SIG-M5 treated with dmso at 0.1 percent for 504 hours (cell line): ENCODE results near the gene SMG7.
A peak's percentile ranks its signal among the peaks of the same experiment; 100 is the strongest.

Source experiments
- DNase-seq: peaks from one replicate; lab custom pipeline; 2025; ENCODE audit not compliant: unreplicated experiment; lab: John Stamatoyannopoulos, UW

SMG7 gene

DNA sequence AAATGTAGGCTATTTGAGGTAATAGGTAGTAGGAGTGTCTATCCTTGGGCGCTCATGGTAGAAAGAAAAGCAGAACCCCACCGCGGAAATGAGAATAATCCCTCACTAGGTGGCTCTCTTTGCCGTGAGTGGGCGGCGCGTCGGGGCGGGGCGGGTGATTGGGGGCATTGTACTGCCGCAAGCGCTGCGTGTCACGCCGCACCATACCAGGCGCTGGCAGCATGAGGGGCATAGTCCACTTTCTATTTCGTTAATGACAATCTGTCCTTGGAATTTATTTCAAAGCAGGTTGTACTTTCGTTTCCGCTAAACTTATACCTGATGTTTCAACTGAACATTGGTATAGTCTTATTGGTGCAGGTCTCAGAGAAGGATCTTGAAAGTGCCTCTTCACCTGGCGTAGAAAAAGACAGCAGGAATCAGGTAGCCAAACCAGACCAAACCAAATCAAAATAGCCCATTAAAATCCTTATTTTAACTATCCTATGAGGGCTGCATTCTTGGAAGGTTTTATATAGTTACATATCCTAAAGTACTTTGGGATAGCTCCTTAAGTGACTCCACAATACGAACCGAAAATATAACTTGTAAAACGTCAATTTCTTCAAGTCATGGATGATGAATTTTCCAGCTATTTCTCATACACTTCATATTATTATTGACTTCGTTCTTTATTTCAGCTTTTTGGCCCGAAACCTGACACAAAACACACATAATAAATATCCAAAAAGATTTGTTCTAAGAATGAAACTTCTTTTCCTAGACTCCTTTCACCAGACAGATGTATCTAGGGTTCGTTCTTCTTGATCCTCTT is 1.9 kb upstream of the SMG7 start:
- DNase-seq: peak; percentile 94

GRCh38 chr1:183470961-183471742 is 1.1 kb upstream of the SMG7 start:
- peak; percentile 81 for DNase-seq

DNA sequence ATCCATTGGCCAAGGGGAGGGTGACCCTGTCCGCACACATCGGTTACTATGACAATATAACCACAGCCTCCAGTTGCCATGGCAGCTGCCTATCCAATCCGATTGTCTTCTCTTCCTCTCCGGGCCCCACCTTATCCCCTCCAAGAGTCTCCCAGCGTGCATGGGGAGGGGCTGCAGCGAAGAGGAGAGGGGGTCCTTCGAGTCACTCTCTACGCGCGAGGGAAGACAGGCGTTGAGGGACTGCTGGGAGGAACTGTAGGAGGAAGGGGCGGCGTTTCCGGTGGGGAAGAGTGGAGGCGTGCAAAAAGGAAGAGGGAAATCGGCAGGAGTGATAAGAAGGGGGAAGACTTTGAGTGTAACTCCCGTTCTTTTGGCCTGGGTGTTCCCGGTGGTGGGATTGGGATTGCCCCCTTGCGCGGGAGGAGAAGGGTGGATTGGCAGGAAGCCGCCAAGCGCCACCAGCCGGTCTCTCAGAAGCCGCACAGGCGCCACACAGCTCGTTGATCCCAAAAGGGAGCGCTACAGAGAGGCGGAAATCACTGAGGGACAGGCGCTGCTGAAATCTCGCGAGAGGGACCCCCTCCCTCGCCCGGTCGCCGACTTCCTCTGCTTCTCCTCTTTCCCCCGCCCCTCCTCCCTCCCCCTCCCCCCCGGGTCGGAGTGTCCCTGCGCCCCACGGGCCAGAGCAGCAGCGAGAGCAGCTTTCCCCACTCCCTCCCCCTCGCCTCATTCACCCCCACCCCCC is 384 bp upstream of the SMG7 start:
- peak; percentile 99 for DNase-seq

DNA sequence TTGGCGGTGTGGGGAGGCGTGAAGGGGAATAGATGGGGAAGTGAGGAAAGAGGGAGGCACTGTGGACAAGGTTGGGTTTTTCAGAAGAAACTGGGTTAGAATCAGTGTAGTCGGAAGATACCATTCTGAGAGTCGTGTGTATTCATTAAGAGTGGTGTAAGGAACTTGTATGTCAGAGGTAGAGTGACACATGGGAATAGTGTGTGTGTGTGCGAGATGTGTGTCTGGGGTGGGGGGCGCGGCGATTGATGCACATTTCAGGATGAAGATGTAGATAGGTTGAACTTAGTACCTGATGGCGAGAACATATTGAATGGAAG is 878 bp downstream of the SMG7 start:
- peak; percentile 41 for DNase-seq

DNA sequence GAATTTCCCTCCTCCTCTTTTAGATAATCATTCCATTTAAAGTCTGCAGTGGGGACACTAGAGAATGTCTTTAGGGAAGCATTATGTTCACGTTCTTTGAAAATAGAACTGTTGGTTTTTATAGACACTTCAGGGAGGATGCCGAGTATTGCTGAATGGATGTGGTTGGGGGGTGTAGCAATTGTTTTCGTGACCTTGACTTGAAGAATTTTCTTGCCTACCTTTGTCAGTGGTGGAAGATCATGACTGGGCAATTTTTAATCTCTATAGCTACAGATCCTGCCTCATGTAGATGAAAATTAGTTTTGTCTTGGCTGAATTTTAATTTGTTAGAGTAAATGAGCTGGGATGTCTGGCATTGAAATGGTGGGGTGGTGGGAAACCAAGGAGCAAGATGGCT is 3.8 kb downstream of the SMG7 start:
- peak; percentile 48 for DNase-seq

- DNase-seq: peak; percentile 23
Observed at GRCh38 chr1:183477986-183478781, 5.9 kb downstream of the SMG7 start.

DNA sequence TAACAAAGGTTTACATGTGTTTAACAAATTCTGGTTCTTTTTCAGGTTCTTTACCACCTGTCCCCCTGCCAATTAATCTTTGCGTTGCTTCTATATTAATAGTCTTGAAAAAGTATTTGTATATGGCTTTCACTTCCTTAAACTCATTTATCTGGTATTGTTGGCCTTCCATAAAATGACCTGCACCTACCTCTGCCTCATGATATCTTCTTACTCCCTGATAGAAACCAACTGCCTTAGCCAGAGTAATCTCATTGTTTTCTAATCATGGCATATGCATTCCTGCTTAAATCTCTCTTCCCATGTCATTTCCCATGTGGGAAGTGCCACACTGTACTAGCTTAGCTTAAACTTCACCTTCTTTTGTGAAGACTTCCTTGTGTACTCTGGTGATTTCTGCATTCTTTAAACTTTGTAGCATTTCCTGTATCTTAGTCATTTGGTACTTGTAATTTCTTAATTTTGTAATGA is 8.7 kb downstream of the SMG7 start:
- no peak for DNase-seq

GRCh38 chr1:183483224-183483623 is 10.9 kb downstream of the SMG7 start:
- DNase-seq: no peak

GRCh38 chr1:183484254-183484653 is 12.0 kb downstream of the SMG7 start:
- DNase-seq: no peak

GRCh38 chr1:183484851-183485250 is 12.6 kb downstream of the SMG7 start:
- no peak for DNase-seq

DNA sequence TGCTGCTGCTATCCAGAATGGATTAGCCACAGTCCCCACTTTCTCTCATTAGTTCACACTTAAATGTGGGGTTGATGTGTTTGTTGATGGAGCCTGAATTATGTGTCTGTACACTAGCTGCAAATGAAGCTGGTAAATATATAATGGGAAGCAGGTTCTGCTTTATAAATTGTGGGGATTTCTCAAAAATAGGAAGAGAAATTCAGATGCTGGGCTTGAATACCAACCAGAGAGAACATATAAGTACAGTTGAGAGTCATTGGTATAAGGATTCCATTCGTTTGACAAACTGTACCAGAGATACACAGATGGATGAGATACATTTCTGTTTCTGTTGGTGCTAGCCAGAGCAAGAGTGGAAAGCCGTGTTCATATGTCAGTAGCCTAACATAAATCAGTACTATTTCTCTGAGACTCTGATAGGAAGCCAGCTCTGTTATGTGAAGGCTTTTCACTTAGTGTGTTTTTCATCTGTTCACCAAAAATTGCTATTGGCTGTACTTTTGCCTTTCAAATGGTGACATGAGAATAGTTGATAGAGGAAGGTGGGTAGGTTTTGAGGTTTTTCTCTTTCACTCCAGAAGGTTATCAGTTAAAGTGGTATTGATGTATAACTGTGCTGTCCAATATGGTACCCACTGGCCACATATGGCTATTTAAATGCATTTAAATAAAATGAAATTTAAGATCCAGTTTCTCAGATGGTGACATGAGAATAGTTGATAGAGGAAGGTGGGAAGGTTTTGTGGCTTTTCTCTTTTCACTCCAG is 15.6 kb downstream of the SMG7 start:
- DNase-seq: no peak

DNA sequence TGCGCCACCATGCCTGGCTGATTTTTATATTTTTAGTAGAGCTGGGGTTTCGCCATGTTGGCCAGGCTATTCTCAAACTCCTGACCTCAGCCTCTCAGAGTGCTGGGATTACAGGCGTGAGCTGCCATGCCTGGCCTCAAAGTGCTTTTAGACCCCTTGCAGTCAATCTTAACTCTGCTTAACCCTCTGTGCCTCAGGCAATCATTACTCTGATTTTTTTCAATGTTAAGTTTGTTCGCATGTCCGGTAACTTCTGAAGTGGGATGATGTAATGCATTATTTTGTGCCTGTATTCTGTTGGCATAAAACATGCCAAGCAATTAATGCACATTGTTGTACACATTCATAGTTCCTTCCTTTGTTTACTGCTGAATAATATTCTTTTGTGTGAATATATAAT is 18.6 kb downstream of the SMG7 start:
- no peak for DNase-seq

DNA sequence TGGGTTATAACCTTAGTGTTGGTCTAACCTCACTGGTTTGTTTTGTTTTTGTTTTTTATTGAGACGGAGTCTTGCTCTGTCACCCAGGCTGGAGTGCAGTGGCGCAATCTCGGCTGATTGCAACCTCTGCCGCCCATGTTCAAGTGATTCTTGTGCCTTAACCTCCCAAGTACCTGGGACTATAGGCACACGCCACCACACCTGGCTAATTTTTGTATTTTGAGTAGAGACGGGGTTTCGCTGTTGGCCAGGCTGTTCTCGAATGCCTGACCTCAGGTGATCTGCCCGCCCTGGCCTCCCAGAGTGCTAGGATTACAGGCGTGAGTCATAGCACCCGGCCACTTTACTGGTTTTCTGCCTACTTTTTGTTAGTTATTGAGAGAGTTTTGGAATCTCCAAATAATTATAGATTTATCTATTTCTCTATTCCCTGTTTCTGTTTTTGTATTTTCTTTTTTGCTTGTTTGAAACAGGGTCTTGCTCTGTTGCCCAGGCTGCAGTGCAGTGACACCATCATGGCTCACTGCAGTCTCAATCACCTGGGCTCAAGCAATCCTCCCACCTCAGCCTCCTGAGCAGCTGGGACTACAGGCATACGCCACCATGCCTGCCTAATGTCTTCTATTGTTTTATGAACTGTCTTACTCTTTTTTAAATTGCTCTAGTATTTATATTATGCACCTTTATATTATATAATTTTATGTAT is 21.4 kb downstream of the SMG7 start:
- DNase-seq: no peak

DNA sequence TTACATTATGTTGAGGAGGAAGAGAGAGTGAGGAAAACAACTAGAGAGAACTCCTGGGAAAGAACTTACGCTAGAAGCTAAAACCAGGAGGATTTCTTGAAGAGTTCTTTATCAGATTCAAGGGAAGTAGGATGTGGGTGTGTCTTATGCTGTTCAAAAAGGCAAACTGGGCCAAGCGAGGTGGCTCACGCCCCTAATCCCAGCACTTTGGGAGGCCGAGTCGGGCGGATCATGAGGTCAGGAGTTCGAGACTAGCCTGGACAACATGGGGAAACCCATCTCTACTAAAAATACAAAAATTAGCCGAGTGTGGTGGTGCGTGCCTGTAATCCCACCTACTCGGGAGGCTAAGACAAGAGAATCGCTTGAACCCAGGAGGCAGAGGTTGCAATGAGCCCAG is 23.1 kb downstream of the SMG7 start:
- DNase-seq: no peak

- DNase-seq: no peak
Observed at GRCh38 chr1:183497218-183497617, 24.9 kb downstream of the SMG7 start.

GRCh38 chr1:183498342-183498991 is 26.2 kb downstream of the SMG7 start:
- no peak for DNase-seq

GRCh38 chr1:183505454-183506089 is 33.3 kb downstream of the SMG7 start:
- DNase-seq: no peak

- no peak for DNase-seq
Observed at GRCh38 chr1:183506561-183506960, 34.3 kb downstream of the SMG7 start.

GRCh38 chr1:183508694-183509093 is 36.4 kb downstream of the SMG7 start:
- DNase-seq: no peak
